Epithelial cell of esophagus (primary cell): ENCODE results near the gene ADAMTSL4.
"Not testable (repeated sequence)": the region's sequence is repeated elsewhere in the genome, so short reads cannot be mapped to it uniquely, and the experiment has no call there.

ENCODE experiments used
- DNase-seq: peaks from one replicate; pipeline ENCODE4 v3.0.0; 2010; ENCODE audit warnings: low read depth
- H3K4me3 ChIP-seq: 2 replicates; pipeline ENCODE4 v1.5.1; 2011; ENCODE audit warnings: mild to moderate bottlenecking, low read length, control low read depth
- TF ChIP-seq, protein P1 (sequence below): IDR thresholded peaks from 2 replicates; pipeline ENCODE4 v1.5.1; 2011; ENCODE audit warnings: low read depth, mild to moderate bottlenecking, low read length, control low read depth, inconsistent platforms; ENCODE audit not compliant: insufficient read depth; ENCODE audit errors: missing control alignments

Gene ADAMTSL4

DNA sequence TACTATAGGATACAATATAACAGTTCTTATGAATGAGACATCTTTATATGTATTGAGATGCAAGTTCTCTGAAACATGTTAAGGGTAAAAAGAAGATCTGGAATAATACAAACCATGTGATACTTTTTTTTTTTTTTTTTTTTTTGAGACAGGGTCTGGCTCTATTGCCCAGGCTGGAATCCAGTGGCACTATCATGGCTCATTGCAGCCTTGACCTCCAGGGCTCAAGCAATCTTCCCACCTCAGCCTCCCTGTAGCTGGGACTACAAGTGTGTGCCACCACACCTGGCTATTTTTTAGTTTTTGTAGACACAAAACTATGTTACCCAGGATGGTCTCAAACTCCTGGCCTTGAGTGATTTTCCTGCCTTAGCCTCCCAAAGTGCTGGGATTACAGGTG, 52.3 kb downstream of the ADAMTSL4 start:
- TF ChIP-seq, protein P1, sequence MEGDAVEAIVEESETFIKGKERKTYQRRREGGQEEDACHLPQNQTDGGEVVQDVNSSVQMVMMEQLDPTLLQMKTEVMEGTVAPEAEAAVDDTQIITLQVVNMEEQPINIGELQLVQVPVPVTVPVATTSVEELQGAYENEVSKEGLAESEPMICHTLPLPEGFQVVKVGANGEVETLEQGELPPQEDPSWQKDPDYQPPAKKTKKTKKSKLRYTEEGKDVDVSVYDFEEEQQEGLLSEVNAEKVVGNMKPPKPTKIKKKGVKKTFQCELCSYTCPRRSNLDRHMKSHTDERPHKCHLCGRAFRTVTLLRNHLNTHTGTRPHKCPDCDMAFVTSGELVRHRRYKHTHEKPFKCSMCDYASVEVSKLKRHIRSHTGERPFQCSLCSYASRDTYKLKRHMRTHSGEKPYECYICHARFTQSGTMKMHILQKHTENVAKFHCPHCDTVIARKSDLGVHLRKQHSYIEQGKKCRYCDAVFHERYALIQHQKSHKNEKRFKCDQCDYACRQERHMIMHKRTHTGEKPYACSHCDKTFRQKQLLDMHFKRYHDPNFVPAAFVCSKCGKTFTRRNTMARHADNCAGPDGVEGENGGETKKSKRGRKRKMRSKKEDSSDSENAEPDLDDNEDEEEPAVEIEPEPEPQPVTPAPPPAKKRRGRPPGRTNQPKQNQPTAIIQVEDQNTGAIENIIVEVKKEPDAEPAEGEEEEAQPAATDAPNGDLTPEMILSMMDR: no peak
- DNase-seq: no peak
- no peak overlapping the region for H3K4me3 ChIP-seq

DNA sequence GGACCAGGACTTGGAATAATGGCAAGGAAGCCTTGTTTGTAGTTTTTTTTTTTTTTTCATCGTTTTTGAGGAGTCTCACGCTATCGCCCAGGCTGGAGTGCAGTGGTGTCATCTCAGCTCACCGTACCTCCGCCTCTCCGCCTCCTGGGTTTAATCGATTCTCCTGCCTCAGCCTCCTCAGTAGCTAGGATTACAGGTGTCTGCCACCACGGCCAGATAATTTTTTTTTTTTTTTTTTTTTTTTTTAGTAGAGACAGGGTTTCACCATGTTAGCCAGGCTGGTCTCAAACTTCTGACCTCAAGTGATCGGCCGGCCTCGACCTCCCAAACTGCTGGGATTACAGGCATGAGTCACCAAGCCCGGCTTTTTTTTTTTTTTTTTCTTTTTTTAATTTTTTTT, 53.2 kb downstream of the ADAMTSL4 start:
- not testable (repeated sequence) for H3K4me3 ChIP-seq, DNase-seq

DNA sequence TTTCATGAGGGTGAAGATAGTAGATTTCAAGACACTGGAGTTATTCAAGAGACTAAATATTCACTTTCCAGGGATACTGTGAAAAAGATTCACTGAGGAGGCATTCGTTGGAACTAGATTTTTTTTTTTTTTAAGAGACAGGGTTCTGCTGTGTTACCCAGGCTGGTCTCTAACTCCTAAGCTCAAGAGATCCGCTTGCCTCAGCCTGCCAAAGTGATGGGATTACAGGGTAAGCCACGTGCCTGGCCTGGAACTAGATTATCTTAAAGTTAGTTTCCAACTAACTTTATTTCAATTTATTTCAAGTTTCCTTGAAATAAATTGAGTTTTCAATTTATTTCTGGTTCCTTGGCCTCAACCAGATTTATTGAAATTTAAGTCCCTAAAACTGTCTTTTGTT, 54.5 kb downstream of the ADAMTSL4 start:
- TF ChIP-seq, protein P1: no peak
- DNase-seq: no peak

DNA sequence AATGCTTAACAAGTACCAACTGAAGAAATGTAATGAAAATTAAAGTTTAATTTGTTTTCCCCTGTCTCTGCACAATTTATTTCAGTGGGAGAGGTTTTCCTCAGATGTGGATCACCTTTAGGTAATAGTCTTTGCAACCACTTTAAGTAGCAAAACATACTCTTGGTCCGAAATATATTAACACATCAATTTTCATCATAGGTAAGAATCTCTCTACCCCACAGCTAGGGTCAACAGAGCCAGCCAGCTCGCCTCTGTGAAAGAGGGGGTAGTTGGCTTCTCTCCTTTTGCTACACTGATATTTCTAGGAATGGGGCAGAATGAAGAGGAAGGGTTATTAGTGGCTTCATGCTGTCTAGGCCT, 55.0 kb downstream of the ADAMTSL4 start:
- H3K4me3 ChIP-seq: no peak overlapping the region
- TF ChIP-seq, protein P1: no peak
- no peak for DNase-seq

More for the DNA sequence above, 54.5 kb downstream of the ADAMTSL4 start:
- H3K4me3 ChIP-seq: no peak overlapping the region

DNA sequence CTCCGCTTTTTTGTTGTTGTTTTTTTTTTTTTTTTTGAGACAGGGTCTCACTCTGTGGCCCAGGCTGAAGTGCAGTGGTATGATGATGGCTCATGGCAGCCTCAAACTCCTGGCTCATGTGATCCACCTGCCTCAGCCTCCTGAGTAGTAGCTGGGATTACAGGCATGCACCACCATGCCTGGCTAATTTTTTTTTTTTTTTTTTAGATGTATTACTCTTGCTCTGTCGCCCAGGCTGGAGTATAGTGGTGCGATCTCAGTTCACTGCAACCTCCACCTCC, 56.2 kb downstream of the ADAMTSL4 start:
- H3K4me3 ChIP-seq, DNase-seq: not testable (repeated sequence)

DNA sequence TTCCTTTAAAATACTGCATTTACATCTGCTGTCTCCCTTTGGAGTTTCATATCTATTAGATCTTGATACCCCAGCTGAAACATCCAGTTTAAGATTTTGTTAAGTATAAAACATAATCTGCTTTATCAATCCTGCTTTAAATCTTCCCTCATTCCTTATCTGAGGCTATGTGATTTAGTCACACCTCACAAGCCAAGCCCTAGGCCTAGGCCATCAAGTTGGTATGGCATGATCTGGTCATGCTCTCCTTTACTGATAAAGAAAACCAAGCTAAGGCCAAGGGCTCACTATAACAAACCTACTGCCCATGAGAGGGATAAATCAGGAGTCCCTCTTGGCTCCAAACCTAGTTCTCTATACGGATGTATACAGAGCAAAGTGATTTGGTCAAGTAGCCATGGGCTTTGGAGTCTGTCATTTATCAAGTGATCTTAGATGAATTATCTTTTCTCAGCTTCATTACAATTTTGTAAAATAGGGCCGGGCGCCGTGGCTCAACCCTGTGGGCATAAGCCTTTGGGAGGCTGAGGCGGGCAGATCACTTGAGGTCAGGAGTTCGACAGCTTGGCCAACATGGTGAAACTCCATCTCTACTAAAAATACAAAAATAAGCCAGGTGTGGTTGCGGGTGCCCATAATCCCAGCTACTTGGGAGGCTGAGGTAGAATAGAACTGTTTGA, 57.4 kb downstream of the ADAMTSL4 start:
- no peak for DNase-seq
- TF ChIP-seq, protein P1: no peak
- H3K4me3 ChIP-seq: no peak overlapping the region

DNA sequence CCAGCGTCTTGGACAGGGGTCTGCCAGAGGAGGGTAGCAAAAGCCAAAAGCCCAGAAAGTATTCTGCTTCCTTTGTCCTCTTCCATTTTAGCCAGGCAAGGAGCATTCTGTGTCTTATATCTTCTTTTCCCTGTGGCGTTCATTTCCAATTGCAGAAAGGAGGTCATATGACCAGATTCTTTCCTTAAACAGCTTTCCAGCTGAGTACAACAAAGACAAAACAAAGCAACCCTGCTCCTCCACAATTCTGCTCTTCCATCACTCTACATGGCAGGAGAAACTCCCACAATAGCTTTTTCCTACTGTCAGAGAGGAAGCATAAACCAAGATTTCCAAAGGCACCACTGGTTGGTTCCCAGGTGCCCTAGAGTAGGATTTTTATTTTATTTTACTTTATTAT, 60.5 kb downstream of the ADAMTSL4 start:
- TF ChIP-seq, protein P1: no peak
- no peak for DNase-seq

More for the DNA sequence above, 60.5 kb downstream of the ADAMTSL4 start:
- no peak overlapping the region for H3K4me3 ChIP-seq
